Smooth muscle cell (in vitro differentiated cells): ENCODE measurements around the gene NUDT4B. TPM values are rescaled to one million over a fixed set of nuclear protein-coding genes. Genes with fewer than 3 reads are reported as not detected.
"Not testable (repeated sequence)": the region's sequence is repeated elsewhere in the genome, so short reads cannot be mapped to it uniquely, and the experiment has no call there.

Source experiments
- DNase-seq: peaks from one replicate; lab custom pipeline; 2025; ENCODE audit not compliant: unreplicated experiment; lab: John Stamatoyannopoulos, UW
- H2AFZ ChIP-seq: fragments of 200-600 bp; sonication (generic); 2 replicates; pipeline ENCODE4 v1.6.0; 2016; ENCODE audit warnings: antibody characterized with exemption, low read depth, mild to moderate bottlenecking
- H3F3A ChIP-seq: fragments of 200-600 bp; sonication (generic); 2 replicates; pipeline ENCODE4 v1.6.0; 2017; ENCODE audit warnings: antibody characterized with exemption, low read depth
- H3K27ac ChIP-seq: fragments of 200-600 bp; sonication (generic); 2 replicates; pipeline ENCODE4 v1.5.1; 2016; ENCODE audit warnings: low read depth, mild to moderate bottlenecking
- H3K27me3 ChIP-seq: fragments of 200-600 bp; sonication (generic); 2 replicates; pipeline ENCODE4 v1.6.1; 2016; ENCODE audit warnings: low read depth, mild to moderate bottlenecking
- H3K36me3 ChIP-seq: fragments of 200-600 bp; sonication (generic); 2 replicates; pipeline ENCODE4 v1.5.1; 2016; ENCODE audit warnings: low read depth
- H3K4me1 ChIP-seq: fragments of 200-600 bp; sonication (generic); 2 replicates; pipeline ENCODE4 v1.5.1; 2016; ENCODE audit warnings: low read depth
- H3K4me2 ChIP-seq: fragments of 200-600 bp; sonication (generic); 2 replicates; pipeline ENCODE4 v1.6.0; 2016; ENCODE audit warnings: mild to moderate bottlenecking
- H3K4me3 ChIP-seq: fragments of 200-600 bp; sonication (generic); 2 replicates; pipeline ENCODE4 v1.5.1; 2016; ENCODE audit warnings: mild to moderate bottlenecking
- H3K79me2 ChIP-seq: fragments of 200-600 bp; sonication (generic); 2 replicates; pipeline ENCODE4 v1.6.0; 2016; ENCODE audit warnings: low read depth, mild to moderate bottlenecking
- H3K9ac ChIP-seq: fragments of 200-600 bp; sonication (generic); 2 replicates; pipeline ENCODE4 v1.6.0; 2016; ENCODE audit warnings: low read depth
- H3K9me3 ChIP-seq: fragments of 200-600 bp; sonication (generic); replicated peaks from 2 replicates; pipeline ENCODE4 v1.5.1; 2016; ENCODE audit warnings: low read depth
- H4K20me1 ChIP-seq: fragments of 200-600 bp; sonication (generic); 2 replicates; pipeline ENCODE4 v1.6.0; 2016; ENCODE audit warnings: low read depth
- WGBS: methylation state at CpG from one replicate; pipeline ENCODE4 v1.1.7; 2016; ENCODE audit warnings: low lambda C conversion rate; 5-methylcytosine and 5-hydroxymethylcytosine counted together
- polyA plus RNA-seq: library from polyadenylated mRNA; unstranded; fragments of >200 nt; fragmentation: Nextera tagmentation; extraction: Ambion mirVana; gene quantifications from 2 replicates; pipeline ENCODE4 v1.2.1, GENCODE V29; 2016
- total RNA-seq: library from RNA; depleted of rRNA; stranded (reverse); fragments of >200 nt; gene quantifications from 2 replicates; pipeline ENCODE4 v1.2.3, GENCODE V29; 2014

NUDT4B gene
- total and polyA plus RNA-seq, 2 experiments from 2014 or later: 6.5 to 40.8 TPM

DNA sequence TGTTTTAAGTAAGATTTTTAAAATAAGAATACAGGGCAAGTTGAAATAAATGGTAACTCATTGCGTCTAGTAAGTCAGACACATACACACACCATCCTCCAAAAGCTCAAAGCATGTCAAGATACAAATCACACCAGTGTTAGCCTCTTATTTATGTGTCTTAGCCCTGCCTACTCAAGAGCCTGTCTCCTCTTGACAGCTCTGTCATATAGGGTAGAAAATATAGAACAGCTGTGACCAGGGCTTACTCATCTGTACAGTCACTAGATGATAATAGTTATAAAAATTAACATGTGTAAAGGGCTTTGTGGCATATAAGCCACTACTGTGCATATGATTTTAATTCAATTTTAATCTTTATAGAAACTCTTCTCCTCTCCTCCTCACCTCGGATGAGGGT, 7.7 kb downstream of the NUDT4B start:
- H3K9me3 ChIP-seq, DNase-seq, H3K4me2 ChIP-seq, H3K79me2 ChIP-seq, H3K27ac ChIP-seq, H3K27me3 ChIP-seq, H3F3A ChIP-seq, H3K9ac ChIP-seq, H3K36me3 ChIP-seq, H3K4me1 ChIP-seq, H3K4me3 ChIP-seq, H2AFZ ChIP-seq, H4K20me1 ChIP-seq: not testable (repeated sequence)
- WGBS: no CpG with 5 or more reads among the region's 2 CpGs

DNA sequence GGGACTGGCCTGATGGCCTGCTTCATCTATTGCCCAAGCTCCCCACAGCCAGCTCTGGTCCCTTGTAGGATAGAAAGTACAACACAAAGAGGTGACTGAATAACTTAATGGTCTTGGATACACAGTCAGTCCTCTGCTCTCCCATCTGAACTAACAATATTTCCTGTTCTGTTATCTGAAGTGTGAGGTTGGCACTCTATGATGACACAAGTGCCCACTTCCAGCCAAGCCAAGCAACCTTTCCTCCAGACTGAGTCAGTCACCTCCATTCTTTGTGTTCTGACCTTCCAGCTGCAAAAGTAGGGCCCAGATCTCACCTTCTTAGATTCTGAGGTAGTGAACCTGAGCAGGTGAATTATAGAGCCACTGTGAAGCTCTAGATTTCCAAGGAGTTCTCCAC, 8.9 kb downstream of the NUDT4B start:
- H3K4me2 ChIP-seq, H3K4me1 ChIP-seq, H4K20me1 ChIP-seq, H3F3A ChIP-seq, H3K27me3 ChIP-seq, H2AFZ ChIP-seq, DNase-seq, H3K9ac ChIP-seq, H3K27ac ChIP-seq, H3K79me2 ChIP-seq, H3K9me3 ChIP-seq, H3K4me3 ChIP-seq, H3K36me3 ChIP-seq: not testable (repeated sequence)

DNA sequence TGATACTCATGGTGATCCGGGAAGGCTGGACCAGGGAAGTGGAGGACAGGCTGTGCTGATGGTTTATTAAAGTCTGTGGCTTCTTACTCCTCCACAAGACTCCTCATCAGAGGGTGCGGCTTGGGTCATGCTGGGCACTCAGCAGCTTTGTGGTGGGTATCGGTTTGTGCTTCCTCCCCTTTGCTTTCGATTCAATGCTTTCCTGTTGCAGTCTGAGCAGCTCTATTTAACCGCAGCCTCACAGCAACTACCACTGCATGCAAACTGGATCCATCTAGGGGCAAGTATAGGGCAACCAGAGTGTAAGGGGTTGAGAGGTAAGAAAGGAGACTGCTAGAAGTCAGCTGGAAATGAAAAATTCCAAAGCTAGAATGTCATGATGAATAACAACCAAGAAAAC, 9.8 kb downstream of the NUDT4B start:
- H4K20me1 ChIP-seq, H3K4me2 ChIP-seq, H3K9me3 ChIP-seq, H3K79me2 ChIP-seq, H3K4me1 ChIP-seq, H3K27ac ChIP-seq, DNase-seq, H2AFZ ChIP-seq, H3K36me3 ChIP-seq, H3K4me3 ChIP-seq, H3F3A ChIP-seq, H3K27me3 ChIP-seq, H3K9ac ChIP-seq: not testable (repeated sequence)
- WGBS: no CpG with 5 or more reads among the region's 5 CpGs

DNA sequence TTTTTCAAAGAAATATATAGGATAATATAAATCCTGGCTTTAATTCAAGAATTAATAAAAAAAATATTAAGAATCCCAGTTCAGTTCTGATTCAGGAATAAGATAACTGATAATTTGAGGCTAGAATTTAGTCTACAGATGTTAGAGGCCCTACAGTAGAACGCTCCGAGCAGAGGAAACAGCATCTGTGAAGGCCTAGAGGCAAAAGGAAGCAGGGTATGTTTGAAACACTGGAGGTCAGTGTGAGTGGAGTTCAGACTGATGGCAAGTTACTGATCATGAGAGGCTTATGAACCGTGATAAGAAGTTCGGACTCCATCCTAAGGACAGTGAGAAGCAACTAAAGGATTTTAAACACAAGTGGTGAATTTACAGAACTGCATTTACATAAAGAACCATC, 10.4 kb downstream of the NUDT4B start:
- not testable (repeated sequence) for H3K9ac ChIP-seq, DNase-seq, H3K4me2 ChIP-seq, H3K27ac ChIP-seq, H3F3A ChIP-seq, H4K20me1 ChIP-seq, H3K4me3 ChIP-seq, H3K9me3 ChIP-seq, H2AFZ ChIP-seq, H3K79me2 ChIP-seq, H3K27me3 ChIP-seq, H3K36me3 ChIP-seq, H3K4me1 ChIP-seq
- WGBS: no CpG with 5 or more reads among the region's 4 CpGs

DNA sequence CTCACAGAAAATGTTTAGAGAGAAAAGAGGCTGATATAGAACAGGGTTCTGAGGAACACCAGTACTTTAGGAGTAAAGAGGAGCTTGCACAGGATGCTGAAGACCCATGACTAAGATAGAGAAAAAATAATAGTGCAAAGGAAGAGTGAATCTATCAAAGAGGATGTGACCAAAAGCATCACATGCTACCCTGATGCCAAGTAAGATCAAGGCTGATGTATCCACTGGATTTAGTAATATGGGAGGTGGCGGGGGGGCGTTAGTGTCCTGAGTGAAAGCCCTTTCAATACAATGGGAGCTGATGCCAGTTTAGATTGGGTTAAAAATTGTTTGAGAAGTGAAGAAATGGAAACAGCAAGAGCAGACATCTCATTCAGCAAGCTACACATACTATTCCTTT, 11.2 kb downstream of the NUDT4B start:
- not testable (repeated sequence) for H3K4me3 ChIP-seq, H3F3A ChIP-seq, H3K27ac ChIP-seq, H3K27me3 ChIP-seq, H3K79me2 ChIP-seq, H3K9ac ChIP-seq, H3K4me1 ChIP-seq, H3K9me3 ChIP-seq, H3K36me3 ChIP-seq, H4K20me1 ChIP-seq, H2AFZ ChIP-seq, H3K4me2 ChIP-seq, DNase-seq
- WGBS: 97% methylated on average over 2 of the region's 2 CpGs

DNA sequence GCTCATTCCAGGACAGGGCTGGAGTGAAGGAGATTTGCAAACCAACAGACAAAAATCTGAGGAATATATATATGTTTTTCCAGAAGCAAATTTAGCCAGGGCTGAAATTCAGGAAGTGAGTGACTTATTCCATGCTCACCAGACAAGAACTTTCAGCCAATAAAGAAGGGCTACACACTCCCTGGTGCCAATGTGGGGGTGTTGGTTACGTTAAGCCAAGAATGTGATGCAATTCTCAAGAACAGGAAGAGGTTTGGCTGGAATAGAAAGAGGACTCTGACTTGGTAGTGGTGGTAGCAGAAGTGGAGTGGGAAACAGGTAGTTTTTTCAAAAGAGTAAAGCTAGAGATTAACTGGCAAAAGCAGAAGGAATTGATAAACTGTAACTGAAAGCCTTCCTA, 11.6 kb downstream of the NUDT4B start:
- H3F3A ChIP-seq, H3K9me3 ChIP-seq, DNase-seq, H3K79me2 ChIP-seq, H3K4me1 ChIP-seq, H2AFZ ChIP-seq, H3K27me3 ChIP-seq, H4K20me1 ChIP-seq, H3K4me3 ChIP-seq, H3K27ac ChIP-seq, H3K4me2 ChIP-seq, H3K36me3 ChIP-seq, H3K9ac ChIP-seq: not testable (repeated sequence)
- no CpG with 5 or more reads among the region's 1 CpG for WGBS

DNA sequence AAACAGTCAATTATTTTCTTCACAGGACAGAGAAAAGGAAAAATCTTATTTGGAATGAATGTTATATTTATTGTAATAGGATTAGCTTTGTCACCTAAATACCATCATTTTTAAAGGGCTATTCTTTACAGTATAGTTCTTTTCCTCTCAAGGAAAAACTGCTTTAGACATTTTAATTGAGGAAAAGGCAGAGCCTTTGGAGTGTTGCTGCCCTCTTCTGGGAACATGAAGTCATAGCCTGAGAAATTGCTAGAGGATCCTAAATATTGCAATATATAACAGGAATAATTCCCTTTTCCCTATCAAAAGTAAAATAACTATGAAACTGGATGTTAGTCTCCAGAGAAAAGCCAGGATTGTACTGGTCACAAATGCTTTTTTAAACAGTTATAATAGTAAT, 12.8 kb downstream of the NUDT4B start:
- H3K4me1 ChIP-seq, H3K9me3 ChIP-seq, H2AFZ ChIP-seq, H3K27ac ChIP-seq, H3K36me3 ChIP-seq, H3F3A ChIP-seq, H3K4me2 ChIP-seq, H3K79me2 ChIP-seq, H3K4me3 ChIP-seq, H3K9ac ChIP-seq, DNase-seq, H4K20me1 ChIP-seq, H3K27me3 ChIP-seq: not testable (repeated sequence)

DNA sequence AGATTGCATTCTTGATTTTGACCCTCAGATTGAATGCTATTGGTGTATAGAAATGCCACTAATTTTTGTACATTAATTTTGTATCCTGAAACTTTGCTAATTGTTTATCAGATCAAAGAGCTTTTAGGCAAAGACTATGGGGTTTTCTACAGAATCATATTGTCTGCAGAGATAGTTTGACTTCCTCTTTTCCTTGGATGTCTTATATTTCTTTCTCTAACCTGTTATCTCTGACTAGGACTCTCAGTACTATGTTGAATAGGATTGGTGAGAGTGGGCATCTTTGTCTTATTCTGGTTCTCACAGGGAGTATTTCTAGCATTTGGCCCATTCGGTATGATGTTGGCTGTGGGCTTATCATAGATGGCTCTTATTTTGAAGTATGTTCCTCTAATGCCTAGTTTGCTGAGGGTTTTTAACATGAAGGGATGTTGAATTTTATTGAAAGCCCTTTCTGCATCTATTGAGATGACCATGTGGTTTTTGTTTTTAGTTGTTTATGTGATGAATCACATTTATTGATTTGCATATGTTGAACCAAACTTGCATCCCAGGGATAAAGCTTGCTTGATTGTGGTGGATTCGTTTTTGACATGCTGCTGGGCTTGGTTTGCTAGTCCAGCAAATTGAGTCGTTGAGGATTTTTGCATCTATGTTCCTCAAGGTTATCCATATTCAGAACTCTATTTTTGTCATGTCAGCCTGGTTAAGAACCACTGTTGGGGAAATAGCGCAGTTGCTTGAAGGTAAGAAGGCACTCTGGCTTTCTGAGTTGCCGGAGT, 16.9 kb downstream of the NUDT4B start:
- H3K27me3 ChIP-seq, H2AFZ ChIP-seq, H3K4me2 ChIP-seq, H3K4me1 ChIP-seq, H3K79me2 ChIP-seq, DNase-seq, H3K9me3 ChIP-seq, H3F3A ChIP-seq, H4K20me1 ChIP-seq, H3K9ac ChIP-seq, H3K36me3 ChIP-seq, H3K4me3 ChIP-seq, H3K27ac ChIP-seq: not testable (repeated sequence)
- no CpG with 5 or more reads among the region's 5 CpGs for WGBS

DNA sequence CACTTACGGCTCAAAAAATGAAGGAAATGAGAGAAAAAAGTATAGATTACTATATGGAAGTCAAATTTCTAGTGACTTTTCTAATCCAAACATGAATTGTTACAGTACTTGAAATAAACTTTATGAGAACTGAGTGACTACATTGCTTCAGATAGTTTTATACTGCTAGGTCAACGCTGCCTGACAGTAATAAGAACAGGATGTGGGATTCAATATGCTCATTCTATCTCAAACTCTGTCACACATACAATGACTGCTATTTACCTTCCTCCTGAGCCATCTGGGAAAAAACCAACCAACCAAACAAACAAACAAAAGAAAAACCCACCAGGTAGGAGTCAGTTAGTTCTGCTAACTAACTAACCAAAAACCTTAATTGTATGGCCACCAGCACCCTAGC, 20.0 kb downstream of the NUDT4B start:
- H2AFZ ChIP-seq, H3K9me3 ChIP-seq, DNase-seq, H3K27ac ChIP-seq, H3K9ac ChIP-seq, H3K79me2 ChIP-seq, H3K4me1 ChIP-seq, H3F3A ChIP-seq, H3K36me3 ChIP-seq, H3K4me3 ChIP-seq, H3K27me3 ChIP-seq, H3K4me2 ChIP-seq, H4K20me1 ChIP-seq: not testable (repeated sequence)
- WGBS: no CpG with 5 or more reads among the region's 2 CpGs
